22Rv1 (cell line): Measurements from ENCODE around the gene SEMA7A.

ENCODE experiments used
- H3K27ac ChIP-seq: fragments of 450-650 bp; 2 replicates; pipeline ENCODE4 v1.5.1; 2017
- CTCF ChIP-seq: fragments of 450-650 bp; IDR thresholded peaks from 2 replicates; pipeline ENCODE4 v1.5.1; 2017; ENCODE audit warnings: mild to moderate bottlenecking
- ZFX ChIP-seq: fragments of 450-650 bp; IDR thresholded peaks from 2 replicates; pipeline ENCODE4 v1.6.1; 2017; ENCODE audit warnings: antibody characterized with exemption, borderline replicate concordance

Gene SEMA7A

GRCh38 chr15:74408815-74409214 is 24.9 kb downstream of the SEMA7A start:
- TF ChIP-seq ZFX (no peak), CTCF (no peak)
- H3K27ac ChIP-seq = no peak overlapping the region

- TF ChIP-seq ZFX (no peak), CTCF (no peak)
- no peak overlapping the region for H3K27ac ChIP-seq
Observed at GRCh38 chr15:74408385-74408784, 25.4 kb downstream of the SEMA7A start.

- no peak overlapping the region for H3K27ac ChIP-seq
- TF ChIP-seq ZFX = no peak
- TF ChIP-seq CTCF = no peak
Observed at GRCh38 chr15:74406992-74407705, 26.6 kb downstream of the SEMA7A start.

GRCh38 chr15:74406517-74406916 is 27.2 kb downstream of the SEMA7A start:
- no peak overlapping the region for H3K27ac ChIP-seq
- TF ChIP-seq CTCF (no peak), ZFX (no peak)

- TF ChIP-seq ZFX = no peak
- TF ChIP-seq CTCF = no peak
- H3K27ac ChIP-seq = no peak overlapping the region
Observed at GRCh38 chr15:74405823-74406222, 27.9 kb downstream of the SEMA7A start.

GRCh38 chr15:74403991-74404563 is 29.7 kb downstream of the SEMA7A start:
- TF ChIP-seq CTCF (no peak), ZFX (no peak)
- no peak overlapping the region for H3K27ac ChIP-seq

- no peak overlapping the region for H3K27ac ChIP-seq
- no peak for TF ChIP-seq CTCF
Observed at GRCh38 chr15:74403588-74403919, 30.2 kb downstream of the SEMA7A start.
